Transverse colon (tissue), 4 donors: Measurements from ENCODE around the gene CD22.

Experiments
- EP300 ChIP-seq: sonication (generic); formaldehyde crosslinking; IDR thresholded peaks from one replicate; pipeline ENCODE4 v1.6.1; 2017; ENCODE audit warnings: antibody characterized with exemption, low read depth
- POLR2A ChIP-seq: fragments of 450-650 bp; IDR thresholded peaks from one replicate; pipeline ENCODE4 v1.6.1; 2016; ENCODE audit warnings: antibody characterized with exemption, mild to moderate bottlenecking, moderate library complexity
- POLR2AphosphoS5 ChIP-seq, 3 donors: sonication (generic); formaldehyde crosslinking; IDR thresholded peaks; one replicate each; pipeline ENCODE4 v1.6.1; 2016; ENCODE audit warnings: antibody characterized with exemption in 3 of 3
- TF ChIP-seq, protein P1 (sequence below), 5 experiments: fragments of 200-600 bp in 3 of 5; fragments of 450-650 bp in 2 of 5; sonication (generic) in 3 of 5; IDR thresholded peaks; 1 replicate in 2 of 5; 2 replicates in 3 of 5; pipeline ENCODE4 v1.5.1; 2016 to 2017; ENCODE audit warnings: antibody characterized with exemption in 5 of 5, inconsistent platforms in 3 of 5, mild to moderate bottlenecking in 2 of 5, moderate library complexity in 1 of 5

DNA sequence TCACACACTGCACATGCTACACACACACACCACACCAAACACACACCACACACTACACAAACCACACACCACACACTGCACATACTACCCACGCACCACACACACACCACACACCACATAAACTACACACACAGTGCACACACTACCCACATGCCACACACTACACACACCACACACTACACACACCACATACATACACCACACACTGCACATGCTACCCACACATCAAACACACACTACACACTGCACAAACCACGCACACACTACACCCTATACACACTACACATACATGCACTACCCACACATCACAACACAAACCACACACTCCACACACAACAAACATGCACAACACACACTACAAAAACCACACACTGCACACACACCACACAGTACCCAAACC is 31.1 kb upstream of the CD22 start:
- TF ChIP-seq, protein P1, sequence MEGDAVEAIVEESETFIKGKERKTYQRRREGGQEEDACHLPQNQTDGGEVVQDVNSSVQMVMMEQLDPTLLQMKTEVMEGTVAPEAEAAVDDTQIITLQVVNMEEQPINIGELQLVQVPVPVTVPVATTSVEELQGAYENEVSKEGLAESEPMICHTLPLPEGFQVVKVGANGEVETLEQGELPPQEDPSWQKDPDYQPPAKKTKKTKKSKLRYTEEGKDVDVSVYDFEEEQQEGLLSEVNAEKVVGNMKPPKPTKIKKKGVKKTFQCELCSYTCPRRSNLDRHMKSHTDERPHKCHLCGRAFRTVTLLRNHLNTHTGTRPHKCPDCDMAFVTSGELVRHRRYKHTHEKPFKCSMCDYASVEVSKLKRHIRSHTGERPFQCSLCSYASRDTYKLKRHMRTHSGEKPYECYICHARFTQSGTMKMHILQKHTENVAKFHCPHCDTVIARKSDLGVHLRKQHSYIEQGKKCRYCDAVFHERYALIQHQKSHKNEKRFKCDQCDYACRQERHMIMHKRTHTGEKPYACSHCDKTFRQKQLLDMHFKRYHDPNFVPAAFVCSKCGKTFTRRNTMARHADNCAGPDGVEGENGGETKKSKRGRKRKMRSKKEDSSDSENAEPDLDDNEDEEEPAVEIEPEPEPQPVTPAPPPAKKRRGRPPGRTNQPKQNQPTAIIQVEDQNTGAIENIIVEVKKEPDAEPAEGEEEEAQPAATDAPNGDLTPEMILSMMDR (IDR thresholded peaks at IDR 0.05) = no peak
- no peak for TF ChIP-seq POLR2A
- TF ChIP-seq POLR2AphosphoS5 (IDR thresholded peaks at IDR 0.05) = no peak
- no peak for TF ChIP-seq EP300
